HL-60 (cell line): ENCODE results near the gene LRRN2.

Experiments used
- DNase-seq, 2 experiments: peaks; one replicate each; pipeline ENCODE4 v3.0.0-alpha.2; 2010 to 2020; ENCODE audit warnings: low read depth in 1 of 2, low spot score in 1 of 2
- H3K27ac ChIP-seq: fragments of 250-450 bp; sonication (Bioruptor Pico); replicated peaks from 2 replicates; pipeline ENCODE4 v1.5.1; 2020; ENCODE audit warnings: mild to moderate bottlenecking, moderate library complexity
- H3K27me3 ChIP-seq: fragments of 250-450 bp; sonication (Bioruptor Pico); 2 replicates; pipeline ENCODE4 v1.5.1; 2021; ENCODE audit warnings: mild to moderate bottlenecking, moderate library complexity; ENCODE audit not compliant: insufficient read depth, poor library complexity, severe bottlenecking
- H3K4me3 ChIP-seq: replicated peaks from 2 replicates; pipeline ENCODE4 v1.5.1; 2011; ENCODE audit warnings: mild to moderate bottlenecking, control low read depth, low read length; ENCODE audit not compliant: insufficient read depth
- CTCF ChIP-seq: IDR thresholded peaks from one replicate; pipeline ENCODE4 v1.5.1; 2011; ENCODE audit warnings: low read length, control low read depth, inconsistent platforms; ENCODE audit not compliant: insufficient read depth
- GABPA ChIP-seq: IDR thresholded peaks from 2 replicates; pipeline ENCODE4 v1.6.1; 2012; ENCODE audit warnings: low read depth
- POLR2AphosphoS5 ChIP-seq: IDR thresholded peaks from 2 replicates; pipeline ENCODE4 v1.6.1; 2012; ENCODE audit warnings: low read depth
- REST ChIP-seq: IDR thresholded peaks from 2 replicates; pipeline ENCODE4 v1.6.1; 2012; ENCODE audit warnings: low read depth; ENCODE audit not compliant: insufficient replicate concordance
- SPI1 ChIP-seq: IDR thresholded peaks from 2 replicates; pipeline ENCODE4 v1.6.1; 2012; ENCODE audit warnings: low read depth, mild to moderate bottlenecking, borderline replicate concordance

Gene LRRN2

GRCh38 chr1:204669579-204669978 lies 16.0 kb downstream of the LRRN2 start:
- Histone ChIP-seq H3K27me3 (peaks cover 5% of the 10 kb centered on the region), H3K4me3 (no peak overlapping the region), H3K27ac (no peak overlapping the region)
- DNase-seq: no peak
- TF ChIP-seq POLR2AphosphoS5 (no peak), REST (no peak), GABPA (no peak), SPI1 (no peak), CTCF (no peak)

GRCh38 chr1:204664384-204664651 lies 21.2 kb downstream of the LRRN2 start:
- no peak for DNase-seq
- TF ChIP-seq SPI1: no peak
- no peak for TF ChIP-seq POLR2AphosphoS5
- H3K27me3 ChIP-seq: no peaks in the 10 kb centered on the region
- no peak overlapping the region for H3K4me3 ChIP-seq
- no peak overlapping the region for H3K27ac ChIP-seq

- no peak overlapping the region for H3K4me3 ChIP-seq
- H3K27ac ChIP-seq: no peak overlapping the region
- H3K27me3 ChIP-seq: no peaks in the 10 kb centered on the region
- no peak for DNase-seq
- no peak for TF ChIP-seq GABPA
- no peak for TF ChIP-seq POLR2AphosphoS5
- no peak for TF ChIP-seq REST
- TF ChIP-seq SPI1: no peak
Measured at GRCh38 chr1:204663644-204664383, 21.7 kb downstream of the LRRN2 start.

- DNase-seq: no peak
- H3K27me3 ChIP-seq: no peaks in the 10 kb centered on the region
- no peak overlapping the region for H3K4me3 ChIP-seq
- no peak overlapping the region for H3K27ac ChIP-seq
- no peak for TF ChIP-seq SPI1
- no peak for TF ChIP-seq POLR2AphosphoS5
- TF ChIP-seq GABPA: no peak
- no peak for TF ChIP-seq CTCF
- no peak for TF ChIP-seq REST
Measured at GRCh38 chr1:204662530-204662929, 23.0 kb downstream of the LRRN2 start.
